ENCODE measurements around the gene HRH1.
A peak's percentile ranks its signal among the peaks of the same experiment; 100 is the strongest.

HRH1 gene

DNA sequence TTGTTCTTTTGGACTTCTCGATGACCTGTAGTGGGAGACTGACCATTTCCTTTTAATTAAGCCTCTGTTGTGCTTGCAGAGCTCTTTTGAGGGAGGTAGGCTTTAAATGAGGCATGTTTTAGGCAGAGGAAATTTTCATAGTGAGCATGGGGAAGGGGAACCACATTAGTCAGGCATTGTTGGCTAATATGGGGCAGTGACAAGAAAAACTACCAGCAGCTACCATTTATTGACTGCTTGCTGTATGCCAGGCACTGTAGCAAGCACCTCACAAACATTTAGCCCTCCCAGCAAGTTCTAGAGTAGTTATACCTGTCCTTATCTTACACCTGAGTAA, 128.8 kb downstream of the HRH1 start:
- no peak for DNase-seq (ENCODE audit: low read depth in 2 of 2)

- DNase-seq (ENCODE audit: low read depth in 2 of 2), result no peak
Observed at GRCh38 chr3:11284011-11284410, 129.7 kb downstream of the HRH1 start.

- no peak for DNase-seq (ENCODE audit: low read depth in 2 of 2)
Observed at GRCh38 chr3:11285471-11285870, 131.2 kb downstream of the HRH1 start.

DNA sequence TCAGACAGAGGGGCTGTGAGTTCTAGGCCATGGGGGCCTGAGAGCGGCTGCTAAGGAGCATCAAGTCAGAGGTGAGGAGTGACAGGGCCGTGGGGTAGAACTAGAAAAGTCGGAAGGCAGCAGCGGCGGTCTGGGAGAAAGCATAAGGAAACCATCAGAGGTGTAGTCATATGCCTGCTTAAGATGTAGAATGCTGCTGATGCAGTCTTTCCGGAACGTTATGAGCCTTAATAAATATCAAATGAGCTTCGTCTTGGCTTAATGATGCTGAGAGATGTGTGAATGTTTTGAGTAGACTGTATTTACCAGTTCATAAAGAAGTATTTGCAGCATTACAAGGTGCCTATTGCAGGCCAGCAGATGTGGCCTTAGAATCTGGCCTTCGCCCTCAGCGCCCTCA, 133.1 kb downstream of the HRH1 start:
- DNase-seq (ENCODE audit: low read depth in 2 of 2), result no peak

GRCh38 chr3:11288021-11288491, 133.8 kb downstream of the HRH1 start:
- no peak for DNase-seq (ENCODE audit: low read depth in 2 of 2)

DNA sequence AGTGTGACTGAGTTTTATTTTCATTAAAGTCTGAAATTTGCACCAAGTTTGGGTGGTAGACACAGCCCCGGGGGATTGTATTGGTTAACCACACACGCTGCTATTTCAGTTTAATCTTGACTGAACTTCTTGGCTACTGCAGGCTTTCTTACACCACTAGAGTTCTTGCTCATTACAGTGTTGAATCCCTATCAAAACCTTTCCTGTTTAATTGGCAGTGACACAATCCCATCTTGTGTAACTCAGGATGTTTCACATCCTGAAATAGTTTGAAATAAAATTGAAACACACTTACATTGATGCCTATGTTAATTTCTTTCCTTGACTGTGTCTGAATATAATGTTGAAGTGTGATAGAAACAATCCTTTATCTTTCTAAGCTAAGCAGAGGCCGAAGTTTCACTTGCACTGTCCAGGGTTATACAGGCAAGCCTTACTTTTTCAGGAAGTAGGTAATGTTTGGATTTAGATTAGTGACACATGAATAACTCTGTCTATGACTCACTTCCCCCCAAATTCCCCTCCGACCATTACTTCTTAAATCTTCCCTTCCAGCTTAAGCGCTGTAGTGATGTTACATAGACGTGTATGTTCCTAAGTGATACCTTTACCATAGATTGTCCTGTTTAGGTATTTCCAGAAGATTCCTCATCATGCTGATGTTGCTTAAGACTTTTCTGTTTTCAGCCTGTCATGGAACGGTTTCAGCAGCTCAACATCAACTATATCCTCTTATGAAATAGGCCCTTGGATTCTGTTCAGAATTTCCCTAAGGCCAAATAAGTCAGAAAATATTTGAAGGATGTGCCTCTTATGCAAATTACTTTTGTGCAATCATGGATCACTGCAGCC, 134.7 kb downstream of the HRH1 start:
- DNase-seq (ENCODE audit: low read depth in 2 of 2), result no peak

DNA sequence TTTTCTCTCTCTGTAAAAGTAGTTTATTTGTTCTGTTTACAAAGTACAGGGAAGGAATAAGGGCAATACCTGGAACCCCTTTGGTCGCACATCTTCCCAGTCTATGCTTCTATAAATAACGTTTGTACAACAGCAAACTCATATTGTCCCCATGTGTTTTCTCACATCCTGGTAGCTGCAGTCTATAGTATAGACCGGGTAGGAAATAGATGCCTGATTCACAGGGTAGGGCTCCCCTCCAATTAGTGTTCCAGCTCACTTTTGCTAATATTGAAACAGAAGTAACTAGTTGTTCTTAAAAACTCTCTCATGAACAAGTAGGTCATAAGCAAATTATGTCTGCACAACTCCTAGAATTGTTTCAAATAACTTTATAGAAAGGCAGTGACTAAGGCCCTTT, 135.6 kb downstream of the HRH1 start:
- DNase-seq (ENCODE audit: low read depth in 2 of 2), result no peak

- DNase-seq (ENCODE audit: low read depth in 2 of 2), result no peak
Observed at GRCh38 chr3:11290743-11291680, 136.7 kb downstream of the HRH1 start.

GRCh38 chr3:11291808-11292207, 137.5 kb downstream of the HRH1 start:
- DNase-seq (ENCODE audit: low read depth in 2 of 2), result no peak

DNA sequence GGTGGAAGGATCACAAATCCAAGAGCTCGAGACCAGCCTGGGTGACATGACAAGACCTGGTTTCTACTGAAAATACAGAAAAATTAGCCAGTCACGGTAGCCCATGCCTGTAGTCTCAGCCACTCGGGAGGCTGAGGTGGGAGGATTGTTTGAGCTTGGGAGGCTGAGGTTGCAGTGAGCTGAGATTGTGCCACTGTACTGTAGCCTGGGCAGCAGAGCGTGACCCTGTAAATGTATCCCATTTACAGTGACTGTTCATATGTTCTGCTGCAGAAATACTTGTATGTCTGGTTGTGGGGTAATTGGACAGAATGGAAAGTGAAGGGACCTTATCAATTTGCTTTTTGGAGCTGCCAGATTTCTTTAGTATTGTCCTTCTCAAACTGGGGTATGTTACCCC, 142.8 kb downstream of the HRH1 start:
- no peak for DNase-seq (ENCODE audit: low read depth in 2 of 2)

GRCh38 chr3:11300970-11301369, 146.7 kb downstream of the HRH1 start:
- DNase-seq (ENCODE audit: low read depth in 2 of 2), result no peak

- no peak for DNase-seq (ENCODE audit: low read depth in 2 of 2)
Observed at GRCh38 chr3:11302444-11302843, 148.2 kb downstream of the HRH1 start.

DNA sequence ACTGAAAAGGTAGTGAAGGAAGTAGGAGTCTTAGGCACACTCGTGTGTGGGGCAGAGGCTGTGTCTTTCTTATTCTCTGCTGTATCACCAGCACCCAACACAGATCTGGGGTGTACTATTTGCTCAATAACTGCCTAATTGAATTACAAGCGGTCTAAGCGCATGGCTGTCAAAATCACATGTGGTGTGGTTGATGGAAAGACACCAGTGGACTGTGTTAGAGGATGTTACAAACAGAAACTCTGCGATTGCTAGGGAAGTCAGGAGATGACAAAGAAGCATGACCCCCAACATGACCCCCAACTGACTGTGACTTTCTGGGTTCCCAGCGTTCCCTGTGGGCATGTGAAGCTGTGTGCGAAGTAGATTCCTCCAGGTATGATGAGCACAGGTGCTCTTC, 149.9 kb downstream of the HRH1 start:
- DNase-seq (ENCODE audit: low read depth in 2 of 2), result no peak

DNA sequence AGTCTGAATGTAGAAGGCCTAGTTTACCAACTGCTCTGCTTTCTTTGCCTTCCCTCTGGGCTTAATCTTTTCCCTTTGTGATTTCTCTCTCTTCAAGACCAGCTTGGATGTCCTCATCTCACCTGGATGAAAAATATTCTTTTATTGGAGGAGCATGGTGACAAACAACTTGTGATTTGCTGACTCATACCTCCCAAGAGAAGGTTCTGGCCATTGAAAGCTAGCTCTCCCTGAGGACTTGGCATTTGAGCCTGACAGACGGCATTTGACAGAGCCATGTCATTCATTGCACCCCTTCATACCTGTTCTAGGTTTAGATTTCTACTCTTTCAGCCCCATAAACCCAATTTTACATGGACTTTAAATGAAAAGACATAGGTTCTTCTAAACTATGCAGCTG, 151.2 kb downstream of the HRH1 start:
- DNase-seq (ENCODE audit: low read depth in 2 of 2), result no peak

- peak in 1 of 2 donors; percentile 15 for DNase-seq (ENCODE audit: low read depth in 2 of 2)
Observed at GRCh38 chr3:11306817-11307589, 152.7 kb downstream of the HRH1 start.

DNA sequence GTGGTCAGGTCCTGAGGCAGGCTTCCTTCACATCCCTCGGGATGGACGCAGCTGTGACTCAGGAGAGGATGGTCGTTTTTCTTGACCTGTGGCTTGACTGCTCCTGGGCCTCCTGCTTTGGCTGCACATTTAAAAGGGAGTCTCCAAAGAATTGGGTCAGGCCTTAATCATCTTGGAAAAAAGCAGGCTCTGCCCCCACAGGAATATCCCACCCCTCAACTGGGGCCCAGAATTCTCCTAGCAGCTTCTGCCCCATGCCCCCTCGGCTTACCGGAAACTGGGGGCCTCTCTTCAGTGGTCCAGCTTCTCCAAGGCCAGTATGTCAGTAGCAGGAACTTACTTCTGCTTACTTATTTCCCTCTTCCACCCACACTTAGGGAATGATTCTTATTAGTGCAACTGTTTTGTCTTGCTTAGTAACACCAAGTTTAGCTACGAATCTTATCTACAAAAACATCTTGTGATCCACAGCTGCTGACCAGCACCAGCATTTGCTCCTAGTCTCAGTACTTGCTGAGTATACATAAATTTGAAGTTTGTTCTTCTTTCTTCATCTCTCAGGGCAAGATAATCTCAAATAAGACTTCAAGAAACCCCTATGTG, 153.6 kb downstream of the HRH1 start:
- no peak for DNase-seq (ENCODE audit: low read depth in 2 of 2)

- DNase-seq (ENCODE audit: low read depth in 2 of 2), result no peak
Observed at GRCh38 chr3:11310258-11310657, 156.0 kb downstream of the HRH1 start.

GRCh38 chr3:11312166-11312565, 157.9 kb downstream of the HRH1 start:
- no peak for DNase-seq (ENCODE audit: low read depth in 2 of 2)

All from activated CD4-positive, alpha-beta T cell treated with anti-CD3 and anti-CD28 coated beads for 24 hours (primary cell).